ENCODE data around the gene CUEDC1. TPM values are rescaled to one million over a fixed set of nuclear protein-coding genes. Genes with fewer than 3 reads are reported as not detected.

The CUEDC1 gene
- total and polyA plus RNA-seq, 9 of the 15 experiments (the other 6 are each of a cell fraction or from before 2014, with no cell fraction given) = 0.20 to 4.1 (median 1.6) TPM; not detected in 1

GRCh38 chr17:57944908-57945307 is 10.3 kb downstream of the CUEDC1 start:
- H3K27ac ChIP-seq (ENCODE audit: extremely low read depth, low read depth, low read length) = no peak overlapping the region
- H3K79me2 ChIP-seq (ENCODE audit: control insufficient read depth, insufficient read depth, low read length) = no peaks in the 10 kb centered on the region
- no peak overlapping the region; a peak in 1 of 4 replicates for H3K9ac ChIP-seq (ENCODE audit: insufficient read depth in 1 of 2, low read depth in 2 of 2, low read length in 2 of 2)
- ATAC-seq (no peak), FAIRE-seq (no peak), DNase-seq (ENCODE audit: extremely low read depth in 1 of 4, low spot score in 3 of 4) (no peak)
- WGBS (ENCODE audit: insufficient coverage, low coverage, missing lambda C conversion rate) = 49% methylated on average over 6 of the region's 6 CpGs
- peaks cover 8 to 20% of the 10 kb centered on the region in 2 experiments; a peak in 2 of 5 replicates for H3K4me1 ChIP-seq (replicated peaks in 1 of 2; ENCODE audit: control insufficient read depth in 2 of 2, insufficient read depth in 2 of 2, low read length in 2 of 2)
- peaks cover 9 to 16% of the 10 kb centered on the region in 2 experiments for H3K27me3 ChIP-seq (ENCODE audit: control insufficient read depth in 2 of 2, insufficient read depth in 2 of 2, low read length in 2 of 2)
- no TSS peak for BruUV-seq (replicated peaks)
- in situ Hi-C loops (cut with MboI) = no loop called here
- H3K9me3 ChIP-seq (replicated peaks; ENCODE audit: control insufficient read depth, insufficient read depth, low read depth, low read length) = no peaks in the 10 kb centered on the region
- intact Hi-C loops (cut with micrococcal nuclease) = no loop called here
- H3K9me1 ChIP-seq (ENCODE audit: control insufficient read depth, insufficient read depth, low read length) = no peaks in the 10 kb centered on the region
- H3K36me3 ChIP-seq (ENCODE audit: control insufficient read depth, insufficient read depth, low read length) = no peaks in the 10 kb centered on the region
- H3K4me3 ChIP-seq = no peak overlapping the region
- no peak overlapping the region for H3K4me2 ChIP-seq (ENCODE audit: insufficient read depth, low read length)
- CTCF ChIA-PET (ENCODE audit: low intra/inter-chr PET ratio) = no interaction called here
- no peaks in the 10 kb centered on the region for H4K20me1 ChIP-seq (replicated peaks; ENCODE audit: control insufficient read depth, insufficient read depth, low read length)
- POLR2A ChIA-PET = interaction anchor here (1.7 kb wide), 1 partner anchor 45 kb away, joined by 4 read pairs; no protein-coding TSS in a partner anchor
- no peak overlapping the region for H2AFZ ChIP-seq (ENCODE audit: low read depth, low read length)
- TF ChIP-seq BCOR (IDR thresholded peaks at IDR 0.05) = no peak
- TF ChIP-seq PBX2 (CRISPR knock-in tag; IDR thresholded peaks at IDR 0.05; ENCODE audit: low read depth) = no peak
- TF ChIP-seq PBX2 (tag; conservative IDR thresholded peaks at IDR 0.05; ENCODE audit: low read depth) = peak; percentile 79
